ENCODE measurements around the gene TTLL11. TPM values are rescaled to one million over a fixed set of nuclear protein-coding genes. Genes with fewer than 3 reads are reported as not detected.

The TTLL11 gene
- total RNA-seq, 1 experiment from 2014 or later = 7.0 TPM

DNA sequence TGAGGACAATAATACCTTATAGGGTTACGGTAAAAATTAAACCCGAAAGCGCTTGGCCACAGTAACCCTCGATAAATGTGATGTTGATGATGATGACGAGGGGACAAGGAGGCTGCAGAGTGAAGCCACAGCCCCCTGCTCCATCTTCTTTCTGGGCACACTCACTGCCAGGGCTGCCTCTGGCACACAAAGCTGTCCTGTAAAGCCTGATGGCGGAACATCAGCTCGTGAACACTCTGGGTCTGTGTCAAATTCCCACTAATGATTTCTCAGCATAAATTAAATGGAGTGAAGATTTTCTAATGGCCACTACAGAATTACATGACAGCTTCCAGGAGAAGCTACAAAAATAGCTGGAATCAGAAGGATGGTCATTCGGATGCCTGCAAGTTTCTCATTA, 142.2 kb downstream of the TTLL11 start:
- Histone ChIP-seq H3K4me3 (ENCODE audit: low read length) (no peak overlapping the region), H3F3A (ENCODE audit: low read length, unreplicated experiment) (no peaks in the 10 kb centered on the region), H3K27me3 (ENCODE audit: low read length) (no peaks in the 10 kb centered on the region), H3K9me3 (ENCODE audit: low read length) (no peaks in the 10 kb centered on the region), H3K9ac (ENCODE audit: low read length) (no peak overlapping the region), H3K4me2 (ENCODE audit: low read length) (no peak overlapping the region), H2AFZ (ENCODE audit: low read length) (no peak overlapping the region), H3K36me3 (ENCODE audit: low read depth, low read length) (peaks cover 12% of the 10 kb centered on the region), H3K4me1 (ENCODE audit: insufficient read depth, low read length) (peaks cover 32% of the 10 kb centered on the region), H3K9me2 (replicated peaks; ENCODE audit: low read length) (no peaks in the 10 kb centered on the region), H4K20me1 (ENCODE audit: low read length) (no peaks in the 10 kb centered on the region), H3K79me2 (ENCODE audit: low read length) (peaks cover 90% of the 10 kb centered on the region), H3K27ac (ENCODE audit: low read length) (no peak overlapping the region)
- intact Hi-C loops (cut with micrococcal nuclease) = no loop called here
- ChIA-PET CTCF (no interaction called here), POLR2A (ENCODE audit: unreplicated experiment) (no interaction called here)
- DNase-seq (no peak), ATAC-seq (no peak)
- TF ChIP-seq, protein P1, sequence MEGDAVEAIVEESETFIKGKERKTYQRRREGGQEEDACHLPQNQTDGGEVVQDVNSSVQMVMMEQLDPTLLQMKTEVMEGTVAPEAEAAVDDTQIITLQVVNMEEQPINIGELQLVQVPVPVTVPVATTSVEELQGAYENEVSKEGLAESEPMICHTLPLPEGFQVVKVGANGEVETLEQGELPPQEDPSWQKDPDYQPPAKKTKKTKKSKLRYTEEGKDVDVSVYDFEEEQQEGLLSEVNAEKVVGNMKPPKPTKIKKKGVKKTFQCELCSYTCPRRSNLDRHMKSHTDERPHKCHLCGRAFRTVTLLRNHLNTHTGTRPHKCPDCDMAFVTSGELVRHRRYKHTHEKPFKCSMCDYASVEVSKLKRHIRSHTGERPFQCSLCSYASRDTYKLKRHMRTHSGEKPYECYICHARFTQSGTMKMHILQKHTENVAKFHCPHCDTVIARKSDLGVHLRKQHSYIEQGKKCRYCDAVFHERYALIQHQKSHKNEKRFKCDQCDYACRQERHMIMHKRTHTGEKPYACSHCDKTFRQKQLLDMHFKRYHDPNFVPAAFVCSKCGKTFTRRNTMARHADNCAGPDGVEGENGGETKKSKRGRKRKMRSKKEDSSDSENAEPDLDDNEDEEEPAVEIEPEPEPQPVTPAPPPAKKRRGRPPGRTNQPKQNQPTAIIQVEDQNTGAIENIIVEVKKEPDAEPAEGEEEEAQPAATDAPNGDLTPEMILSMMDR (conservative IDR thresholded peaks at IDR 0.05; ENCODE audit: low read depth, low read length) = no peak
- no peak for TF ChIP-seq EZH2phosphoT487 (IDR thresholded peaks at IDR 0.05; ENCODE audit: borderline replicate concordance, low read length)
- no peak for TF ChIP-seq EZH2 (IDR thresholded peaks at IDR 0.05; ENCODE audit: low read length, unreplicated experiment)
- BruUV-seq (replicated peaks) = no TSS peak

DNA sequence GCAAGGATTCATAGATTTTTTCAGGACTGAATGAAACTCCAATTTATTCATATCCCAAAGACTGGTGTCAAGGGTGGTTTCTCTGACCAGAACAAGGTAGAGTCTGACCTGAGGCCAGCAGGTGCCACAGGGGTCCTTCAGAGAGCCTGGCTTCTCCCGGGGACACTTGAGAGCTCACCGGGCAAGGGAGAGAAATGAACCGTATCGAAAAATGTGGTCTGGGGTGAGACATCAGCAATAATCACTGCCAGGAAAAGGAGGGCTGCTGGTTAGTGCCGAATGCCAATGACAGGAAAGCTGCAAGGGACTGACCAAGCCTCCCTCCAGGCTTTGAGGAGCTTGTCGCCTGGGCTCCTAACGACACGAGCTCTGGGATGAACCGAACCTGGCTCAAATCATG, 142.7 kb downstream of the TTLL11 start:
- ATAC-seq (no peak), DNase-seq (no peak)
- H3K79me2 ChIP-seq (ENCODE audit: low read length) = peaks cover 89% of the 10 kb centered on the region
- H3K36me3 ChIP-seq (ENCODE audit: low read depth, low read length) = peaks cover 10% of the 10 kb centered on the region
- BruUV-seq (replicated peaks) = no TSS peak
- no peaks in the 10 kb centered on the region for H3K9me2 ChIP-seq (replicated peaks; ENCODE audit: low read length)
- H3K4me2 ChIP-seq (ENCODE audit: low read length) = no peak overlapping the region
- POLR2A ChIA-PET (ENCODE audit: unreplicated experiment) = interaction anchor here (0.6 kb wide), 1 partner anchor 12 kb away, joined by 3 read pairs; no protein-coding TSS in a partner anchor
- H3K27ac ChIP-seq (ENCODE audit: low read length) = no peak overlapping the region
- no peak overlapping the region for H2AFZ ChIP-seq (ENCODE audit: low read length)
- H3K4me1 ChIP-seq (ENCODE audit: insufficient read depth, low read length) = peaks cover 37% of the 10 kb centered on the region
- H3F3A ChIP-seq (ENCODE audit: low read length, unreplicated experiment) = no peaks in the 10 kb centered on the region
- CTCF ChIA-PET = no interaction called here
- TF ChIP-seq EZH2phosphoT487 (IDR thresholded peaks at IDR 0.05; ENCODE audit: borderline replicate concordance, low read length) (no peak), EZH2 (IDR thresholded peaks at IDR 0.05; ENCODE audit: low read length, unreplicated experiment) (no peak)
- TF ChIP-seq, protein P1 (conservative IDR thresholded peaks at IDR 0.05; ENCODE audit: low read depth, low read length) = no peak
- no peak overlapping the region for H3K4me3 ChIP-seq (ENCODE audit: low read length)
- intact Hi-C loops (cut with micrococcal nuclease) = no loop called here
- no peaks in the 10 kb centered on the region for H3K27me3 ChIP-seq (ENCODE audit: low read length)
- no peaks in the 10 kb centered on the region for H3K9me3 ChIP-seq (ENCODE audit: low read length)
- no peaks in the 10 kb centered on the region for H4K20me1 ChIP-seq (ENCODE audit: low read length)
- no peak overlapping the region for H3K9ac ChIP-seq (ENCODE audit: low read length)

DNA sequence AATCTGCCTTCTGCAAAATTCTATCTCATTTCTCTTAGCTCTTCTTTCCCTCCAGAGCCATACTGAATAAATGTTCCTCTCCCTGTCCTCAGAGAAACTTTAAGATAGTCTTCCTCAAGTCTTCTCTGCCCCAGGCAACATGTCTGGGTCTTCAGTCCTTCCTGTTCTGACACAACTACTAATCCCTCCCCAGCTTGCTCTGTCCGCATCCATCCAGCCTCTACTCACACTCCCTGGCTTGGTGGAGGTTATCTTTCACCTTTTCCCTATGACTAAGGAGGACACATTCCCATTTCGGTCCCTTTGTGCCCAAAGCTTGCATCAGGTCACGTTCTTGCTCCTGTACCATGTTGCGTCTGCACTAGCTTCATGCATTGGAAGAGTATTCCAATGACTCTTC, 143.3 kb downstream of the TTLL11 start:
- intact Hi-C loops (cut with micrococcal nuclease) = no loop called here
- ATAC-seq = no peak

More for the DNA sequence above, 143.3 kb downstream of the TTLL11 start:
- Histone ChIP-seq H3K4me3 (ENCODE audit: low read length) (no peak overlapping the region), H3K27ac (ENCODE audit: low read length) (no peak overlapping the region), H3K4me1 (ENCODE audit: insufficient read depth, low read length) (peaks cover 43% of the 10 kb centered on the region), H2AFZ (ENCODE audit: low read length) (no peak overlapping the region), H3K9ac (ENCODE audit: low read length) (no peak overlapping the region), H3K79me2 (ENCODE audit: low read length) (peaks cover 85% of the 10 kb centered on the region), H3K27me3 (ENCODE audit: low read length) (no peaks in the 10 kb centered on the region), H3K9me3 (ENCODE audit: low read length) (no peaks in the 10 kb centered on the region), H3F3A (ENCODE audit: low read length, unreplicated experiment) (no peaks in the 10 kb centered on the region), H4K20me1 (ENCODE audit: low read length) (no peaks in the 10 kb centered on the region), H3K4me2 (ENCODE audit: low read length) (no peak overlapping the region), H3K36me3 (ENCODE audit: low read depth, low read length) (peaks cover 7% of the 10 kb centered on the region), H3K9me2 (replicated peaks; ENCODE audit: low read length) (no peaks in the 10 kb centered on the region)
- BruUV-seq (replicated peaks) = no TSS peak
- POLR2A ChIA-PET (ENCODE audit: unreplicated experiment) = interaction anchor here (0.6 kb wide), 1 partner anchor 12 kb away, joined by 3 read pairs; no protein-coding TSS in a partner anchor
- DNase-seq = no peak
- CTCF ChIA-PET = no interaction called here
- TF ChIP-seq EZH2phosphoT487 (IDR thresholded peaks at IDR 0.05; ENCODE audit: borderline replicate concordance, low read length) = no peak
- TF ChIP-seq, protein P1 (conservative IDR thresholded peaks at IDR 0.05; ENCODE audit: low read depth, low read length) = no peak
- no peak for TF ChIP-seq EZH2 (IDR thresholded peaks at IDR 0.05; ENCODE audit: low read length, unreplicated experiment)
